Jurkat, Clone E6-1 (cell line): Measurements from ENCODE around the gene NWD2. TPM values are rescaled to one million over a fixed set of nuclear protein-coding genes. Genes with fewer than 3 reads are reported as not detected.
"Not testable (repeated sequence)": the region's sequence is repeated elsewhere in the genome, so short reads cannot be mapped to it uniquely, and the experiment has no call there.

Source experiments
- DNase-seq: peaks from one replicate; pipeline ENCODE4 v3.0.0-alpha.2; 2011; ENCODE audit warnings: low read depth, low spot score
- H3K4me3 ChIP-seq: 2 replicates; pipeline ENCODE4 v1.5.1; 2011; ENCODE audit warnings: mild to moderate bottlenecking, low read length, control low read depth, moderate library complexity
- polyA plus RNA-seq: library from polyadenylated mRNA; unstranded; fragments of >200 nt; gene quantifications from one replicate; pipeline ENCODE4 v1.2.1, GENCODE V29; 2012; ENCODE audit warnings: missing spikeins; ENCODE audit not compliant: insufficient read length, insufficient read depth

The NWD2 gene
- not detected for polyA plus RNA-seq

- DNase-seq = no peak
- no peak within 1 kb of the TSS for H3K4me3 ChIP-seq
Observed at GRCh38 chr4:37244583-37245390, at the start of gene NWD2. Gene NWD2, plus strand, starts transcription at chr4:37244743. Its CDS starts 325 bp downstream, at chr4:37245068.

- DNase-seq = no peak
- H3K4me3 ChIP-seq = no peak overlapping the region
Observed at GRCh38 chr4:37197899-37198298, 46.6 kb upstream of the NWD2 start.

- DNase-seq, H3K4me3 ChIP-seq: not testable (repeated sequence)
Observed at GRCh38 chr4:37204740-37205139, 39.8 kb upstream of the NWD2 start.

GRCh38 chr4:37216209-37216608 is 28.3 kb upstream of the NWD2 start:
- H3K4me3 ChIP-seq = no peak overlapping the region
- no peak for DNase-seq

- H3K4me3 ChIP-seq = no peak overlapping the region
- DNase-seq = no peak
Observed at GRCh38 chr4:37219242-37219641, 25.3 kb upstream of the NWD2 start.

GRCh38 chr4:37219990-37220389 is 24.6 kb upstream of the NWD2 start:
- no peak for DNase-seq
- H3K4me3 ChIP-seq = no peak overlapping the region

GRCh38 chr4:37220685-37221084 is 23.9 kb upstream of the NWD2 start:
- H3K4me3 ChIP-seq = no peak overlapping the region
- DNase-seq = no peak

GRCh38 chr4:37223732-37224131 is 20.8 kb upstream of the NWD2 start:
- DNase-seq = no peak
- no peak overlapping the region for H3K4me3 ChIP-seq

- no peak for DNase-seq
- no peak overlapping the region for H3K4me3 ChIP-seq
Observed at GRCh38 chr4:37224854-37225253, 19.7 kb upstream of the NWD2 start.

GRCh38 chr4:37225778-37226177 is 18.8 kb upstream of the NWD2 start:
- DNase-seq = no peak
- H3K4me3 ChIP-seq = no peak overlapping the region

- no peak for DNase-seq
Observed at GRCh38 chr4:37232315-37232714, 12.2 kb upstream of the NWD2 start.

GRCh38 chr4:37236165-37236564 is 8.4 kb upstream of the NWD2 start:
- H3K4me3 ChIP-seq = no peak overlapping the region
- no peak for DNase-seq

More at GRCh38 chr4:37232315-37232714, 12.2 kb upstream of the NWD2 start:
- H3K4me3 ChIP-seq = no peak overlapping the region

- H3K4me3 ChIP-seq = no peak overlapping the region
- no peak for DNase-seq
Observed at GRCh38 chr4:37241647-37242046, 2.9 kb upstream of the NWD2 start.

GRCh38 chr4:37243051-37243450 is 1.5 kb upstream of the NWD2 start:
- no peak overlapping the region for H3K4me3 ChIP-seq
- DNase-seq = no peak

GRCh38 chr4:37243722-37244582 is 591 bp upstream of the NWD2 start:
- H3K4me3 ChIP-seq = no peak overlapping the region
- DNase-seq = no peak

GRCh38 chr4:37245391-37245954 is 930 bp downstream of the NWD2 start:
- H3K4me3 ChIP-seq = no peak overlapping the region
- no peak for DNase-seq

GRCh38 chr4:37246891-37247290 is 2.3 kb downstream of the NWD2 start:
- no peak for DNase-seq
- no peak overlapping the region for H3K4me3 ChIP-seq

GRCh38 chr4:37258221-37258620 is 13.7 kb downstream of the NWD2 start:
- no peak overlapping the region for H3K4me3 ChIP-seq
- no peak for DNase-seq

- no peak for DNase-seq
- H3K4me3 ChIP-seq = no peak overlapping the region
Observed at GRCh38 chr4:37268319-37268718, 23.8 kb downstream of the NWD2 start.

GRCh38 chr4:37279121-37279520 is 34.6 kb downstream of the NWD2 start:
- no peak for DNase-seq

More at GRCh38 chr4:37279121-37279520, 34.6 kb downstream of the NWD2 start:
- H3K4me3 ChIP-seq = no peak overlapping the region
